Stimulated activated CD4-positive, alpha-beta T cell treated with anti-CD3 and anti-CD28 coated beads, TNF-alpha, amount 100 ng/mL, for 1 hour (primary cell): ENCODE data around the gene LIPG.

Experiments used
- DNase-seq, 3 donors: peaks; one replicate each; pipeline ENCODE4 v3.0.0-alpha.2; 2020; ENCODE audit warnings: low read depth in 3 of 3, low spot score in 1 of 3

Gene LIPG

DNA sequence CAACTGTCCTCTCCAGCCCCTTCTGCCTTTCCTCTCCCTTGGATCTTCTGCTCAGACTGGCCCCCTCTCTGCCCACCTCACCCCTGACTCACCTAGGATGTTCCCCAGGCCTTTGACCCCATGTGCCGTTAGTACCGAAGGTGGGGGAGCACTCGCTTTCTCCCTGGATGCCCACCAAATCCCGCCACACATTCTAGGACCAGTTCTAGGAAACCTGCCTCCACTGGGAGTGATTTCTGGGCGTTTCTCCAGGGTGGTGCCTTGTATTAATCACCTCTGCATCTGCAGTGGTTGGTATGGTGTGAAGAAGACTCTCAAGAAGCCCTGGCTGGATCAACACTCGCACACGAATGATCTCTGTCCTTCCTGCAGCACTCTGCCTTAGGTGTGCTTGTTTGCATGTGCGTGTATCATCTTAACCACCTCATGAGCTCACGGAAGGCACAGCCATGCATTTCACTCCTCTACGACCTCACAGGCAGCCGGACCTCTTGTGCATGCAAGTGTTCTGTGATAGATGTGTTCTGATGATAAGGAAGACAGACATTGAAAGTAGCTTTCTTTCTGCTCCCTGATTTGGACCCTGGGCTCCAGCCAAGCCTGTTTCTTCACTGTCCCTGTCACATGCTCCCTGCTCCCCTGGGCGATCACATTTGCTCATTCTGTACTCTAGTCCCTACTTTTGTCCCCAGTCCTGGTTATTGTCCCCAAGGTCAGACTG, 69.4 kb downstream of the LIPG start:
- no peak for DNase-seq

DNA sequence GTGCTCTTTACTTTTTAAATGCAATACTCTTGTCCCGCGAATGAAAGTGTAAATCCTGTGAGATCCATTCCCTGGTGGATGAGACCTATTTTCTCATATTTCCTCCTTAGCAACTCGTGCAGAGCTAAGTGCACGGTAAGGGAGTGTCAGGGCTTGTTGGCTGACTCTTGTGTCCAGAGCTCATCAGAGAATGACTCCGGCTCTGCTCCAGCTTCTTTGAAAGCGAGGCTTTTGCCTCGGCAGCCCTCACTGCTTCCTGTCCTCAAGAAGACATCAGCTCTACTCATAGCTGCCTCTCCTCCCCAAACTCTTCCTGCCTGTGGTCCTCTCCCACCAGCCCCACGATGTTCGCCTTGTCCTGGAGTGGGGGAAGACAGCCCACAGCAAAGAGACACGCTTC, 70.7 kb downstream of the LIPG start:
- no peak for DNase-seq

DNA sequence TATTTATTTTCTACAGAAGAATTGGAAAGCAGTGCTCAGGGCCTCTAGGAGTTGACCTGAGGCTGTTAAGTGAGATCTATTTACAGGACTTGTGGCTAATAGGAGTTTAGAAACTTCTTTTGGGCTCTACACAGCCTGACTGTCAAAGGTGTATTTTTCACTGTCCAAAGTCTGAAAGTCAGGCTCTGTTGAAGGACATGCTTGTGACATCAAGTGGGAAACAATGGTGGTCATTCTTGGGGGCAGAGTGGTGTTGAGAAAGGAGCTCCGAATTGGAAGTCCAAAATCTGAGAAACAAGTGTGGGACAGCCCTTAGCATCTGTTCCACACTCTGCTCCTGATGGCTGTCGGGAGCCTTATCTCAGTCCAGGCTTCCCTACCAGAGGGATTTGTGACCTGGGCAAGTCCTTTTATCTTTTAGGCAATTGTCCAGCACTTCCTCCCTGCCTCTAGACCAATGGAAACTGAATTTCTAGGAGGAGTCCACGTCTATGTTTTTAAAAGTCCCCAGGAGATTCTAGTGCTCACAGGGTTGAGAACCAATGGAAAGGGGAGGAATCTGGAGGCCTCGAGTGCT, 76.4 kb downstream of the LIPG start:
- DNase-seq, result no peak

DNA sequence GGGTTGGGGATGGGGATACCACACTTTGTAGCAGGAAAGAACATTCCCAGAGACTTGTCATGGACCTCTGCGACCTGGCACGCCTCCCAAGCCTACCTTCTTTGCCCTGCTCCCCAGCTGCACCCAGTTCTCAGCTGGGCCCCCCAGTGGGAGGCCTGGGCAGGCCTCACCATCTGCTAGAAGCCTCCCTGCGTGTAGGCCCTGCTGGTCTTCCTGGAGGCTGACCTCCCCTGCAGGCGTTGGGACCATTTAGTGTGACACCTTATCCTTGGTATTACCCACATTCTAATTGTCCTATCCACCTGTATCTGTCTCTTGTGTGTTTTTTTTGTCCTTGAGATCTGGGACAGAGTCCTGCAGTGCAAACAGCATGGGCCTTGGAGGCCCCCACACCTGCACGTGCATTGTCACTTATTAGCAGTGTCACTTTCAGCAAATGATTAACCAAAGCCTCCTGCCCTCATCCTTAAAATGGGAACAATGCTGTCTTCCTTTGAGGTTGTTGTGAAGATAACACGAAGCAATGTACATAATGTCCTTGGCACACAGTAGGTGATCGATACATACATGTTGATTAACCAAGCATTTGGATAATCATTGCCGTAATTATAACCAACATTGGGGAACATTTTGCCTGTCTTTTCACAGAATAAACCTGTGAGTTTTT, 77.2 kb downstream of the LIPG start:
- no peak for DNase-seq

DNA sequence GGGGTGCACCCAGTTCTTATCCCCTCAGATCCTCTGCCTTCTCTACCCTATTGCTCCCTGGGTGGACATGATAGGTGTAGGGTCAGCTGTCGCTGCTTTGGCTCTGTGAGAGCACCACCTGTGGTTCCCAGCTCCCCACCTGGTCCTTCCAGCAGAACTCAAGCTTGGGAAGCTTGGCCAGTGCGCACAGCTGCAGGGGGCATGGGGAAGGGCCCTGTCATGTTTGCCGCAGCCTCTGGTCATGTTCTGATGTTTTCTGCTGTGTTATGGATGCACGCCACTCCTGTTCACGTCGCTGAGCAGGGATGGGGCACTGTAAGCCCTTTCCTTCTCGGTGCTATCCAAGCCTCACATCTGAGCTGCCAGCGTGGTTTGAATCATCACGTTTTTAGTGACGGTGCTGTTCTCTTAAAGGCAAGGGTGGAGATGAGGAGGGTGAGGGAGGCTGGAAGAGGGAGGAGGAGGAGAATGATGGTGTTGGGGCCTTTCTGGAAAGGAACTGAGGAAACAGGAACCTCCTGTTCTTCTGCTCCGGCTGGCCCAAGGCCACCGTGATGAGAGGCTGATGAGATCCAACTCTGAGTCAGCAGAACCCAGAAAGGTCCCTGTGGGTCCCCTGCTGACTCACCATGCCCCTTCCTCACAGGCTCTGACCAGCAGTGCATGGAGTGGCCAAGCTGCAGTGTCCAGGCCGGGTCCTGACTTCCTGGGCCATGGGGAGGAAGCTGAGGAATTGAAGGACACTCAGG, 78.0 kb downstream of the LIPG start:
- DNase-seq, result no peak

DNA sequence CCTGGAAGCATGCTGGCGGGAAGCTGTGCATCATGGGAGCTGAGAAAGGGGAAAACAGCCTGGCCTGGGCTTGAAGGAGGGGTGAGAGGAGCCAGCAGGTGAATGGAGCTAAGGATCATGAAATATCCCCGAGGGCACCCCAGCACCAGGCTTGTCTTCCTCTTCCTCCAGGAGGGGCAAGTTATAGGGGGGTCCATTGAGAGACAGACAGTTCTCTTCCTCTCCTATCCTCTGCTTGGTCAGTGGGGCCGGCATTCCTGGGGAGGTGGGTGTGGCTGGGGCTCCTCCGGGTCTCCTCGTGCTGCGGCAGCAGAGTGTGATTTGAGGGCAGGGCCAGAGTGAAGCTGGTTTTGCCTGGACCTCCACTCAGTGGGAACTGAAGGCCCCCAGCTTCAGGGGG, 78.9 kb downstream of the LIPG start:
- DNase-seq, result no peak

DNA sequence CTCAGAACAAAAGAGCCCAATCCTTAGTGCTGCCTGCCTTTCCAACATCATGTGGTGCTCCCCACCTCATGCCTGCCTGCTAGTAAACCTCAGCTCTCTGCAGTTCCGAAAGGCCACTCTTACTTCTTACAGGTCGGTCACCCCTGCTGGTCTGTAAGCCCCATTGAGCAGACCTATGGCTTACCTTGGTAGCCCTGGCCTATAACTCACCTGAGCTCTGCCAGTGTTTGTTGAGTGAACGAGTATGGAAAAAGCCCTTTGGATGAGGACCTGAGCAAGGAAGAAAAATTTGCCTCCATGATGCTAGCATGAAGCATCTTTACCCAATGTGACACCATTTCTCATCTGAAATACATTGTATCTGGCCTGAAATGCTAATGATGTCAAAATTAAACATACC, 83.3 kb downstream of the LIPG start:
- no peak for DNase-seq

DNA sequence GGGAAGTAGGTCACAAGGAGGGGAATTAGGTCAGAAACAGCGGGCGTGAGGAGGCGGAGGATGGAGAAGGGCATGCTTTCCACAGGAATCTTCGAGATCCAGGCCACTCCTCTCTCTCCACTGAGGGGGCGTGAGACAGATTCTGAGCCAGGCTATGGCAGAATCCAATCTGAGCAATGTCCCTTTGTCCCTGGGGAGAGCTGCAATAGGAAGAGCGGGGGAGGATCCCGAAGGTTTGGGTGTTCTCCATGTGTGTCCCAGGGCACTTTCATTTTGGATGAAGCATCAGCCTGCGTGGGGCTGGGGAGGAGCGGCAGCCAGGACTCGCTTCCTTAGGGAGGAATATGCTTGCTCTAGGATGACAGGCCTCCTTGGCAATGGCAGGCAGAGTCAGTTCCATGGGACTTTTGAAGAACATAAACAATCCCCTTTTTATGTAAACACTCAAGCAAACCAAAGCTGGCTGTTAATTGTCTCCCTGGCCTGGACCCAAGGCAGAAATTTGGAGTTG, 84.0 kb downstream of the LIPG start:
- no peak for DNase-seq

DNA sequence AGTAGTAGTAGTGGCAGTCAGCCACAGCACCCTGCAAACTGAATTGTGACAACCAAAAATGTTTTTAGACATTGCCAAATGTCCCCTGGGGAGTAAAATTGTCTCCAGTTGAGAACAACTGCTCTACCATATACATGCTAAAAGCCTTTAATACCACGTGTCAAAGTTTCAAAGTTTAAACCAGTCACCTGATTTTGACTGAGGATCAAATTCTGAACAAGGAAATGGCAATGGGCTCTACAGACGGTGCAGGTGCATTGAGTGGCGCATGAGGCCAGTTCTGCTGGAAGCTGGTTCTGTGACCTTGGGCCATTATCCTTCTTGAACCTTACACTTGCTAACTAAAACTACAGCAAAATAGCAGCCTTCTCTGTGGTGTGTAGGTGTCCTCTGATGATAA, 85.0 kb downstream of the LIPG start:
- DNase-seq, result no peak

DNA sequence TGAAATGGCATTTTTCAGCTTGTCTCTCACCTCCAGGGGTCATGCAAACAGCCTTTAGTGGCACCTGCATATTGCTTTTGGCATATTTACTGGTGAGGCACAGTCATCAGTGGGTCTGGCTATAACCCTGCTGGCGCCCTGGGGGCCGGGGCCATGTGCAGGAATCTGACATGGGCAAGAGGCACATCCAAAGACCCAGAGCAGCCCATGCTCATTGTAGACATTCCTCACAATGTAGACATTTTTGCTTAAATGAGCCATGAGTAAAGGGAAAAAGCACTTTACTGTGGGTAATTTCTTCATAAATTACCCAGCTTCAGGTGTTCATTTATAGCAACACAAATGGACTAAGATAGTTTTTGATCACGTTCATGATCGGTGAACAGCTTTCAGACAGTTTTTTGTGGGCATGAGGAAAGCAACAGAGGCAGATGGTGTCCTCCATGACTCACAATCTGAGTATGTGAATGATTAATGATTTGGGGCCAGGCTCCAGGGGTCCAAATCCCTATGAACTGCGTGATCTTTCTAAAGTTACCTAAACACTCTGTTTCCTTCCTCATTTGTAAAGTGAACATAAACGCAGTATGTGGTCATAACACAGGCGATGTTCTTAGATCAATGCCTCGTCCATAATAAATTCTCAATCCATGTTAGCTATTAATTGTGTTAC, 85.8 kb downstream of the LIPG start:
- no peak for DNase-seq

DNA sequence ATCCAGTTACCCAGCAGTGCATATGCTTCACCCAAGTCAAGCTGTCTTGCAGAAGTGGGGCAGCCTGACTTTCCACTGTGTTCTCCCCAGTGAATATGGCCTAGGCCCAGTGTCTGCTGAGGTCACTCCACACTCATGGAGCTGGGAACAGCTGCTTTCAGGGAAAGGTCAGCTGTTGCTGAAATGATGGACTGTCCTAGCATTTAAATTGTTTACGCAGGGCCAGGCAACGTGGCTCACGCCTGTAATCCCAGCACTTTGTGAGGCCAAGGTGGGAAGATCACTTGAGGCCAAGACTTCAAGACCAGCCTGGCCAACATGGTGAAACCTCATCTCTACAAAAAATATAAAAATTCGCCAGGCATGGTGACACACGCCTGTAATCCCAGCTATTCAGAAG, 86.5 kb downstream of the LIPG start:
- DNase-seq, result no peak
